T1000 (cell line): Measurements from ENCODE around the gene CEP68.
"Not testable (repeated sequence)": the region's sequence is repeated elsewhere in the genome, so short reads cannot be mapped to it uniquely, and the experiment has no call there.

ENCODE experiments used
- DNase-seq: peaks from one replicate; lab custom pipeline; 2025; ENCODE audit warnings: mixed read lengths; lab: John Stamatoyannopoulos, UW

The CEP68 gene

DNA sequence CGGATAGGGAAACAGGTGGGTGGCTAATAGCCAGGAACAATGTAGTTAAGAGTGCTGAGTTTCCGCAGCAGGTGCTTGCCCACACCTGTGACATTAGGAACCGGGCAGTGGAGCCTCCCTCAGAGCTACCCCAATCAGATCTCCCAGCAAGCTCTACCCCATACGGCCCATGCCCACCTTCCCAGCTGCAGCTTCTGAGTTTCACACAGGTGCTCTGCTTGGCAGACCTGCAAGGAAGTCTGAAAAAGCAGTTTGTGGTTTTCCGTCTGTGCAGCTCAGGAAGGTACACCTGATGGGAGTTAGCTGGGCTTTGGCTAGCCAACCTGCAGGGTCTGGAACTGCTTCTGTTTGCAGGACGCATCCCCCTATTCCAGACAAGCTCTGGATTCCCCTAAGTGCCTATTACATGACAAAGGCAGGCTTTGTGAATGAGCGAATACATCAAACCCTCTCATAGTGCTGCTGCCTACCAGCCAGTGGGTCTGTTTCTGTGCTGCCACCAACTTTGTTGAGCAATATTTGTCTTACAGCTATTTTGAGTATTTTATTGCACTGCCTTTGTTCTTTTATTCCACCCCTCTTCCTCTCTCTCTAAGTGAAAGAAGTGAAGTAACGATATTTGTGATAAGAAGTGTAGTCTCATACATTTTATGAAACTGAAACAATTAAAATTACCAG, 24.7 kb upstream of the CEP68 start:
- DNase-seq, result no peak

GRCh38 chr2:65032019-65032975, 23.9 kb upstream of the CEP68 start:
- DNase-seq, result no peak

GRCh38 chr2:65033178-65033577, 23.0 kb upstream of the CEP68 start:
- DNase-seq, result no peak

DNA sequence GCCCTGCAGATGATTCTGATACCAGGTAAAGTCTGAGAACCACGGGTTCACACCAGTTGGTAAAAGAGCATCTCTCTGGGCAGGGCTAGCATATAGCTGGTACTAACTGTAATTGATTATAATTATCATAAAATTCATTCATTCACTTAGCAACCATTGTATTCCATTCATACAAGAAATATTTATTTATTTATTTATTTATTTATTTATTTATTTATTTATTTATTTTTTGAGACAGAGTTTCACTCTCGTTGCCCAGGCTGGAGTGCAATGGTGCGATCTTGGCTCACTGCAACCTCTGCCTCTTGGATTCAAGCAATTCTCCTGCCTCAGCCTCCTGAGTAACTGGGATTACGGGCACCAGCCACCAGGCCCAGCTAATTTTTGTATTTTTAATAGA, 22.5 kb upstream of the CEP68 start:
- not testable (repeated sequence) for DNase-seq

GRCh38 chr2:65035351-65035943, 20.8 kb upstream of the CEP68 start:
- DNase-seq, result no peak

DNA sequence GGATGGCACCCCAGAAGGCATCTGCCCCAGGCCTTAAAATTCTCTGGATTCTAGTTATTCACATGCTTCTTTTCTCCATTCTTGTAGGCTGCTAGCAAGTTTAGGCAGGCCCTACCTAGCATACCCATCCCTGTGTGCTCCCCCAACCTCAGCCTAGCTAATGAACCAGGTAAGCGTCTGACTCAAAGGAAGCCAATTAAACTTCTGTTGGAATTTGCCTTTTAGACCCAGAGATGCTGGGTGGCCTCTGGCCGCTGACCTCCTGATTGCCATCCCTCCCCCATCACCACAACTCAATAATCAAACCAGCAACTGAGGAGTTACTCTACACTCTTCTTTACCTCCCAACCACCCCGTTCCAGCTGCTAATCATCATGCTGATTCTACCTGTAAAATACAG, 19.0 kb upstream of the CEP68 start:
- no peak for DNase-seq

DNA sequence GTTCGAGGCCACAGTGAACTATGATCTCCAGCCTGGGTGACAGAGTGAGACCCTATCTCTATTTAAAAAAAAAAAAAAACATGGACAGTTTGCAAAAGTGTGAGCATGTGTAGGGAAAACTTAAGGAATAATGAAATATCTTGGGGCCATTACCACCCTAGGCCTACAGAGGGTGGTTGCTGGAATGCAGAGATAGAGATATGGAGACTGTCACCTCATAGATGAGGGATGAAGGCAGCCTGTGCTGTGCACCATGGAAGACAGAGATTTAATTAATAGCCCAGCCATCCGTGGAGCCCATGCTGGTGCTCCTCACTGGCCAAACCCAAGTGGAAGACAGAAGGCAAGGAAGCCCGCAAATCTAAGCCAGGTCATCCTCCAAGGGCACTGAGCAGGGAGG, 16.6 kb upstream of the CEP68 start:
- DNase-seq, result no peak

GRCh38 chr2:65040400-65041261, 15.6 kb upstream of the CEP68 start:
- peak; percentile 40 for DNase-seq

GRCh38 chr2:65043001-65043400, 13.2 kb upstream of the CEP68 start:
- no peak for DNase-seq

- DNase-seq, result no peak
These were observed 12.0 kb upstream of the CEP68 start for GRCh38 chr2:65044097-65044735.

GRCh38 chr2:65045651-65046050, 10.6 kb upstream of the CEP68 start:
- DNase-seq, result peak; percentile 83

- DNase-seq, result no peak
These were observed 9.4 kb upstream of the CEP68 start for GRCh38 chr2:65046633-65047407.

DNA sequence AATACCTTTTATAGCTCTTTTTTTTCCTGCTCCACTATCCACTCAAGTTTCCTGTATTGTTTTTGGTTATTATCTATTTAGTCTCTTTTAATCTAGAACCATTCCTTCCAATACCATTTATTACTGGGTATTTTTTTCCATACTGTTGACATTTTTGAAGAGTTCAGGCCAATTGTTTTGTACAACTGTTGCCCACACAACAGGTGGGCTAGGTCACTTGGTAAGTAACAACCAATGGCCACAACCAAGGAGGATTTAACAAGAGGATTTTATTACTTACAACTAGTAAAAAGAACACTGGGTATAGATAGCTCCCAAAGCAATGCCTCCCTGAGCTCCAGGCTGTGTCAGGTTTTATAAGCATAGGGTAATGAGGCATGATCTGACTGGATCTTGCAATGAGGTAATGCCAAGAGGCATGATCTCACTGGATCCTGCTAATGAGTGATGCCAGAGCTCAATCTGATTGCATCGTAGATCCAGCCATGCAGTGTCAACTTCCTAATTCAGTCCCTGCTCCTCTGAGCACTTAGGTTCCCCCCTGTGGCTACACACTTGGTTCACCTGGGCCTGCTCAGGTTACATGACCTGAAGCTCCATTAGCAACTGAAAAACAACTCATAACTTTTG, 7.1 kb upstream of the CEP68 start:
- no peak for DNase-seq

- DNase-seq, result no peak
These were observed 5.3 kb upstream of the CEP68 start for GRCh38 chr2:65050931-65051330.

DNA sequence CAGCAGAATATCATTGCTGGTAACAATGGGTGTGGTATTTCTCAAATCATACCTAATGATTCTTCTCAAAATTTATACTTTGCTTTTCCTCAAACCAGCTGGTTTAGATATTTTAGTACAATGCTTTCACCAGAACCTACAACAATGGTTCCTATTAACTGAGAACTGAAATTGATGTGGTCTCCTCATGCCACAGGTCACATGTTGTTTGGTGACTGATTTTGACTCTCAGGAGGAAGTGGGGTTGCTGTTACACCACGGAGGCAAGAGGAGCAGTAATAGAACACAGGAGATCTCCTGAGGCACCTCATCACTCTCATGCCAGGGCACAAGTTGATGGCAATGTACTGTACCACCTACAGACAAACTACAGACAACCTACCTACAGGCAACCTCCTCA, 3.0 kb upstream of the CEP68 start:
- DNase-seq, result no peak

DNA sequence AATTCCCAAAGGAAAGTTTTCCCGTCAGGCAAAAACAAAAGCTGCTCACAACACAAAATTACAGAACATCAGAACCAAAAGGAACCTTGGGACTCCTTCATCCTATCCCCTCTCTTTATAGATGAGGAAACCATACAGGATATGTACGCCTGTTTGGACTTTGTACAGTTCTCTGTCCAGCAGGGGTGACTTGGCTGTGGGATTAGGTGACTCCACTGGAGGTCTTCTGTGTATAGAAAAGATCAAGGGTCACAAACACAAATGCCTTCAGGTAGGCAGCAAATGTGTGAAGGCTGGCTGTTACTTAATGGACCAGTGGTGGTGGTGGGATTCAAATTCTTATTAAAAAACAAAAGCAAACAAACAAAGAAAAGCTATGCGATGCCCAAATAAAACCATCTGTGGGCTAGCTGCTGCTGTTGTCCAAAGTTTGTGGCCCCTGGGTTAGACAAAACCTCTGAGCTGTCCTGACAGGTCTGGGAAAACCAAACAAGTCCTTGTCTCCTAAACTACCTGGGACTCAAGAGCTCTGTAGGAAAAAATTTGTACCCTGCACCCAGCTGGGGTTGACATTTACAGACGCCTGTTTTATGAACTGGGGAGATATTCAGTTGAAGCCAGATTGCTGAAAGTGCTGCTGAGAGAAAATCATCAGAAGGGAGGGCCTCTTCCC, 1.3 kb upstream of the CEP68 start:
- no peak for DNase-seq

DNA sequence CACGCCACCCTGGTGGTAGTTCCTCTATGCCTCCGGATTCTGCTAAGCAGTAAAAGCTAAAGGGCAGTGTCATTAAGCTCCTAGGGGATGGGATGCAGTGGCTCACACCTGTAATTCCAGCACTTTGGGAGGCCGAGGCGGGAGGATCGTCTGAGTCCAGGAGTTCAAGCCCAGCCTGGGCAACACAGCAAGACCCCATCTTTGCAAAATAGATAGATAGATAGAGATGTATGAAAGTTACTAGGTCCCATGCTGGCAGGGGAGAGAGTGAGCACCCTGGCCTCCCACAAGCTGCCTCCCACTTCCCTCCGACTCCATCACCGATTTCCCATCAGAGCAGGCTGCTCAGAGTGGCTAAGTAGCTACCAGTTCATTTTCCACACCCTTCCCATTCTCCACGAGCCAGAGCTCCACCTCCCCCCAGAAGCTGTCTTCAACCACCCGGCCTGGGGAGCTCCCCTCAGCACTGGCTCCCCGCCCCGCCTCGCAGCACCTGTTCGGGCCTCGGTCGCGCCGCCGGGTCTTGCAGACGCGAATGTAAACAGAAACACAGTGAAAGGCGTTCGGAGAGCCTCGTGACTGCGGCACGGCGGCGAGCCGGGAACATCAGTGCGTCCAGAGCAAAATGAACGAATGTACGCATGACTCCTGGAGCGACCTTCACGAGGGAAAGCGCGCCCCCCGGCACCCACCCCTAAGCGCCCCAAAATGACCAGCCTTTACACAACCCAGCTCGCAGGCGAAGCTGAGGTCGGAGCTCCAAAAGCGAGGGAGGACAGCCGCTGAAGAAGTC, 598 bp upstream of the CEP68 start:
- peak; percentile 39 for DNase-seq

DNA sequence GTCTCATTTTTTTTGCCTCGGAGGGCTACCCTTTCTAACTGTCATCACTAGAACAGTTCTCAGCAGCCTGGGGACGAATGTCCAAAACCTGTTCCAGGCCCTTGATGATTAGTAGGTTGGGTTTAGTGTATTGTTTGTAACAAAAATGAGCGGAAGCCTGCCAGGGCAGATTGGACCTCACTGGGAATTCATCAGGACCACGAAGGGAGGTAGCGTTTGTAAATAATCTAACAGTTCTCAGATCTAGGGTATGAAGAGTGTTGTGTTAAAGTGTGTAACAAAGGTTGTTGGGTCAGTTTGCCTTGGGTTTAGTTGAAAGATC, 799 bp downstream of the CEP68 start:
- DNase-seq, result no peak
